C1 segment of cervical spinal cord (tissue), 14 donors: ENCODE results near the gene EPB41L4B.
"Not testable (repeated sequence)": the region's sequence is repeated elsewhere in the genome, so short reads cannot be mapped to it uniquely, and the experiment has no call there.

Source experiments
- DNase-seq, 14 donors: peaks; one replicate each; lab custom pipeline; 2025; lab: John Stamatoyannopoulos, UW

The EPB41L4B gene

GRCh38 chr9:109246533-109246932, 74.3 kb downstream of the EPB41L4B start:
- DNase-seq = no peak

DNA sequence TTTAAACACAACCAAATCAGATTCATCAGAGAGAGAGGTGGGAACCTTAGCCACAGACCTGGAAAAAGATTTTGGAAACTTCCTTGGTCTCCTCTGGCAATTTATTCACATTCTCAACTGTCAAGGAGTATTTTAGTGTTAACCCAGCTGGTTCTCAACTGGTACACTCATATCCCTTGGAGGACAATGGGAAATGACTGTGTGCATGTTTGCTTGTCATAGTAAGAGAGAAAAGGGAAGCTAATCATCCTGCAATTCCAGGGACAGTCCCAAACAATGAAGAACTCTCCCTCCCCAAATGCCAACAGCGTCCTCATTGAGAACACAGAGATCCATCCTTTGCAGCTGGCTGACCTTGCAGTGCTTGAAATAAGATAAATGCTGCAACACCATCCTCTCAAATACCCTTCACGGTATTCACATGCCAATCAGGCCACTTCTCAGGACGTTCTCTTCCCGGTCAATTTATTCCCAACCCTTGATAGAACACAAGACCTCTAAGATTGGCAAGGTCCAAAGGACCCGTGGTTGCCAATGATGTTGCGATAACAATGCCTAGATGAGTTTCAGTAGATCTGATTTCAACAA, 75.5 kb downstream of the EPB41L4B start:
- DNase-seq = no peak

DNA sequence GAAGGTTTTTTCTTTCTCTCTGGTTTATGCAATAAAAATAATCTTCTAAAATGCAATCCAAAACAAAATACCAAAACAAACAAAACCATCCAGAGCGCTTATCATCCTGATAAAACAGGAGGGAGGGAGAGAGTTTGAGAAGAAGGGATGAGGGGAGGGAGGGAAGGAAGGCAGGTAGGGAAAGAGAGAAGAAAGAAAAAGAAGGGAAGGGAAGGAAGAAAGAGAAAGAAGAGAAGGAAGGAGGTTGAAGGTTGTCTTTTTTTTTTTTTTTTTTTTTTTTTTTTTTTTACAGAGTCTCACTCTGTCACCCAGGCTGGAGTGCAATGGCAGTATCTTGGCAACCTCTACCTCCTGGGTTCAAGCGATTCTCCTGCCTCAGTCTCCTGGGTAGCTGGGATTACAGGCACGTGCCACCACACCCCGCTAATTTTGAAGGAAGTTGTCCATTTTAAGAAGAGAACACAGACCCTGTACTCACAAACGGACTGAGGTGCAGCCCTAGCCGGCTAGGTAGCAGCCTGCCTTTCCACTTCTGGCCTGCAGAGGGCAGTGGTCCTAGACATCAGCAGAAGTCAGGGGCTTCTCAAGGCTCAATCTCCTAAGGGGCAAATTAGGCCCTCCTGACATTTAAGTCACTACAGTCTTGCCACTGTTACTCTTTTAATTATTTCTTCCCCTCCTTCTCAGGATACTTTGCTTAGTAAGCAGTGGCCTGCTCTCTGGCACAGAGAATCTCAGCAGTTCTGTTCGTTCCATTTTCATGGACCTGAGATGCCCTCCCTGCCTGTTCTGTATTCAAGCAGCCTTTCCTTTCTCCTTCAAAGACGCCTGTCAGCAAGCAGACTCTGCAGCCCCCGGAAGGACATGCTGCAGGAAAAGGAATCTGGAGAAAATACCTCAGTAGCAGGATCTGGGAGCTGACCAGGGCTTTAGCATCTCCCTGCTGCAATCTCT, 76.4 kb downstream of the EPB41L4B start:
- DNase-seq = peak in 11 of 14 donors; percentile 10 to 53 (median 33)

- peak in 2 of 14 donors; percentile 3 to 36 for DNase-seq
Observed at GRCh38 chr9:109242741-109243140, 78.1 kb downstream of the EPB41L4B start.

GRCh38 chr9:109242014-109242413, 78.8 kb downstream of the EPB41L4B start:
- peak in 2 of 14 donors; percentile 8 to 24 for DNase-seq

GRCh38 chr9:109241207-109241606, 79.7 kb downstream of the EPB41L4B start:
- no peak for DNase-seq

- no peak for DNase-seq
Observed at GRCh38 chr9:109239240-109239639, 81.6 kb downstream of the EPB41L4B start.

GRCh38 chr9:109238655-109239054, 82.2 kb downstream of the EPB41L4B start:
- no peak for DNase-seq

GRCh38 chr9:109238125-109238524, 82.7 kb downstream of the EPB41L4B start:
- no peak for DNase-seq

GRCh38 chr9:109232449-109233237, 88.2 kb downstream of the EPB41L4B start:
- DNase-seq = no peak

DNA sequence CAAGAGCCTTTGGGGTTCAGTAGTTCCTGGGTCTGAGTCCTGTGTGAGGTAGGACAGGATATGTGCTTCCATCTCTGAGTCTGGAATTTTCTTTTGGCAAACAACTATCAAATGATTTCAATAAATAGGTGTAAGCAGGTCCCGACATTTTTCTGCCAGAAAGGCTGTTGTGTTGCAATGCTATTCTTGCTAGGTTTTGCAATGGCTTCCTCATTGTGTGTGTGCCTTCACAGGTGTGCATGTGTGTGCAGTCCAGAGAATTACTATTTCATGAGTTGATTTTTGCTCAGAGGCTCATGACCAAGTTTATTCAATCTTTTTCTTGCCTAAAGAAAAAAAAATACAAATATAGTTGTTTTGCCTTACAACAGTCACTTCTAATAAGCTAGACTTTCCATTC, 89.3 kb downstream of the EPB41L4B start:
- no peak for DNase-seq

DNA sequence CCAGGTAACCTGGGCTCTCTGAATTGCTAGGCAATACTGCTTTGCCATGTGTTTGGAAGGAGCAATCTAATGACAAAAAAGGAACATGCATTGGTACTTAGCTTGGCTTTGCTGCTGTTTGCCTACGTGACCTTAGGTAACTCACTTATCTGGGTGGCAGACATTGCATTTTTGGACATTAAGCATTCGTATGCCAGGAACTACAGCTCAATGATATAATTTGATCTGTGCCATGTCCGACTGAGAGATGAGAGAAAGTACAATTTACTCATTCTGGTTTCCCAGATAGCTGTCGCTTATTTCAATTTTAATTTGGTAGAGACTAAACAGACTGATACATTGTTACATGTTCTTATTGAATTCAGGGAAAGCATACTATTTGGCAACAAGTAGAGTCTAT, 90.6 kb downstream of the EPB41L4B start:
- no peak for DNase-seq

DNA sequence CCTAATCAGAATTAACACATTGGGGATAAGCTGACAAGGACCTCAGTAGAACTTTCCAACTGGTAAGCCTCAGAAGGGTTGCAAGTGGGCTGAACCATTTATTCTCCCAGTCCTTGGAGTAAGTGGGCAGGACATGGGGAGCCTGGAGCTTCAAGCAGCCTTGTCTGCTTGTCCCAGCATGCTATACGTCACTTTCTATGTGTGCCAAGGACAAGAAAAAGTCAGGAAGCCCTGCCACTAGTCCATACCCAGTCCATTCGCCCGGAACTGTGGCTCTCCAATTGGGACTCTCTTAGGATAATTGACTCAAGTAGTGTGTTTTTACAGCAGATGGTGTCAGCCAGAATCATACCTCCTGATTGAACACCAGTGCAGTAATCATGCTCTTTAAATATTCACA, 91.2 kb downstream of the EPB41L4B start:
- peak in 1 of 14 donors; percentile 7 for DNase-seq

- no peak for DNase-seq
Observed at GRCh38 chr9:109228093-109228642, 92.7 kb downstream of the EPB41L4B start.

DNA sequence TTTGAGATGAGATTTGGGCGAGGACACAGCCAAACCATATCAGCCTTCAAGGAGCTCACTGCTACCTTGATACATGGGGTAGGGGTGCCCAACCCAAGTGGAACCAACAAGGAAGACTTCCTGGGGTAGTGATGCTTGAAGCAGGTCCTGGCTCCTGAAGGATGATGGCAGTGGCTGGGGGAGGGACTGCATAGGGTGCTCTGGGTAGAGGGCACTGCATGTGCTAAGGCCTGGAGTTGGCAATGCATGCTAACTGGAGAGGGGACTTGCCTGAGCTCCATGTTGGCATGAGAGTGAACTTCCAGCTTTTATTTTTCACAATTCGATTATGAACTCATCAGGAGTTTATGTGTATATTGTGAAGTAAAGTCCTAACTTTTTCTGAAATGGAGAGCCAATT, 95.2 kb downstream of the EPB41L4B start:
- DNase-seq = no peak

- DNase-seq = peak in 3 of 14 donors; percentile 5 to 94 (median 44)
Observed at GRCh38 chr9:109224751-109225150, 96.1 kb downstream of the EPB41L4B start.

- DNase-seq = not testable (repeated sequence)
Observed at GRCh38 chr9:109218242-109218641, 102.6 kb downstream of the EPB41L4B start.

GRCh38 chr9:109214414-109214813, 106.4 kb downstream of the EPB41L4B start:
- no peak for DNase-seq

GRCh38 chr9:109213285-109214121, 107.4 kb downstream of the EPB41L4B start:
- no peak for DNase-seq

DNA sequence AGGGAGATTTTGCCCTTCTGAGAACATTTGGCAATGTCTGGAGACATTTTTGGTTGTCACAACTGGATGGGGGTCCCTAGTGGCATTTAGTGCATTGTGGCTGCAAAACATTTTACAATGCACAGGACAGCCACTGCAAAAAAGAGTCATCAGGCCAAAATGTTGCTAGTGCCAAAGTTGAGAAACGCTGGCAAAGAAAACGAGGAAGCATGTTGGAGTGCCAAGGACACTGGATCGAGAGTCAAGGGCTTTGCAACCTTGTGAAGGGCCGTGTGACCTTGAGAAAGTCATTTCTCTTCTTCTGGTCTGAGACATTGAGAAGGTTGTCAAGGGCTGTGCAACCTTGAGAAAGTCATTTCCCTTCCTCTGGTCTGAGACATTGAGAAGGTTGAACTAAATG, 108.1 kb downstream of the EPB41L4B start:
- no peak for DNase-seq

GRCh38 chr9:109206670-109207069, 114.2 kb downstream of the EPB41L4B start:
- no peak for DNase-seq
